ENCODE data around the gene SLC15A4.

GRCh38 chr12:128789356-128789929, 34.3 kb downstream of the SLC15A4 start:
- TF ChIP-seq POLR2A (IDR thresholded peaks at IDR 0.05; ENCODE audit: low read length) (no peak), GATA1 (IDR thresholded peaks at IDR 0.05; ENCODE audit: low read depth, low read length) (no peak)
